Activated naive CD4-positive, alpha-beta T cell treated with anti-CD3 and anti-CD28 coated beads, Interleukin-2, amount 50 U/mL, for 24 hours (primary cell): ENCODE results near the gene DRD3.

Source experiments
- H3K27ac Mint-ChIP-seq: one replicate; pipeline ENCODE4 v1.8.0; 2021; ENCODE audit warnings: mild to moderate bottlenecking, mixed read lengths
- H3K27me3 Mint-ChIP-seq: one replicate; pipeline ENCODE4 v1.8.0; 2021; ENCODE audit warnings: mixed read lengths
- H3K36me3 Mint-ChIP-seq: one replicate; pipeline ENCODE4 v1.8.0; 2021; ENCODE audit warnings: mixed read lengths
- H3K4me1 Mint-ChIP-seq: one replicate; pipeline ENCODE4 v1.8.0; 2021; ENCODE audit warnings: mixed read lengths
- H3K4me3 Mint-ChIP-seq: one replicate; pipeline ENCODE4 v1.8.0; 2021; ENCODE audit warnings: mild to moderate bottlenecking, mixed read lengths
- H3K9me3 Mint-ChIP-seq: one replicate; pipeline ENCODE4 v1.8.0; 2021; ENCODE audit warnings: mixed read lengths

DRD3 gene

GRCh38 chr3:114152519-114153151 is 26.2 kb downstream of the DRD3 start:
- no peak overlapping the region for H3K27ac Mint-ChIP-seq

GRCh38 chr3:114151091-114151490 is 27.8 kb downstream of the DRD3 start:
- no peak overlapping the region for H3K4me3 Mint-ChIP-seq
- no peaks in the 10 kb centered on the region for H3K27me3 Mint-ChIP-seq
- no peaks in the 10 kb centered on the region for H3K4me1 Mint-ChIP-seq
- H3K9me3 Mint-ChIP-seq, result no peaks in the 10 kb centered on the region
- no peaks in the 10 kb centered on the region for H3K36me3 Mint-ChIP-seq
- H3K27ac Mint-ChIP-seq, result no peak overlapping the region

More at GRCh38 chr3:114152519-114153151, 26.2 kb downstream of the DRD3 start:
- no peaks in the 10 kb centered on the region for H3K36me3 Mint-ChIP-seq
- no peaks in the 10 kb centered on the region for H3K27me3 Mint-ChIP-seq
- H3K9me3 Mint-ChIP-seq, result no peaks in the 10 kb centered on the region
- H3K4me1 Mint-ChIP-seq, result no peaks in the 10 kb centered on the region
- peak overlapping the region; percentile 57 for H3K4me3 Mint-ChIP-seq

GRCh38 chr3:114147251-114147650 is 31.6 kb downstream of the DRD3 start:
- Mint-ChIP-seq H3K27ac (no peak overlapping the region), H3K36me3 (no peaks in the 10 kb centered on the region), H3K4me3 (no peak overlapping the region), H3K27me3 (no peaks in the 10 kb centered on the region), H3K4me1 (no peaks in the 10 kb centered on the region), H3K9me3 (no peaks in the 10 kb centered on the region)

- Mint-ChIP-seq H3K27ac (no peak overlapping the region), H3K9me3 (no peaks in the 10 kb centered on the region), H3K4me1 (no peaks in the 10 kb centered on the region)
These were observed 33.8 kb downstream of the DRD3 start for GRCh38 chr3:114144909-114145688.

GRCh38 chr3:114143817-114144216 is 35.0 kb downstream of the DRD3 start:
- Mint-ChIP-seq H3K27ac (no peak overlapping the region), H3K9me3 (no peaks in the 10 kb centered on the region), H3K4me1 (no peaks in the 10 kb centered on the region), H3K27me3 (no peaks in the 10 kb centered on the region), H3K4me3 (no peak overlapping the region), H3K36me3 (no peaks in the 10 kb centered on the region)

More at GRCh38 chr3:114144909-114145688, 33.8 kb downstream of the DRD3 start:
- H3K27me3 Mint-ChIP-seq, result no peaks in the 10 kb centered on the region
- no peaks in the 10 kb centered on the region for H3K36me3 Mint-ChIP-seq
- H3K4me3 Mint-ChIP-seq, result no peak overlapping the region

- no peaks in the 10 kb centered on the region for H3K36me3 Mint-ChIP-seq
- no peak overlapping the region for H3K27ac Mint-ChIP-seq
- no peaks in the 10 kb centered on the region for H3K9me3 Mint-ChIP-seq
- H3K4me1 Mint-ChIP-seq, result no peaks in the 10 kb centered on the region
- no peak overlapping the region for H3K4me3 Mint-ChIP-seq
- no peaks in the 10 kb centered on the region for H3K27me3 Mint-ChIP-seq
These were observed 39.0 kb downstream of the DRD3 start for GRCh38 chr3:114139836-114140235.

GRCh38 chr3:114133947-114134346 is 44.9 kb downstream of the DRD3 start:
- no peak overlapping the region for H3K4me3 Mint-ChIP-seq
- H3K4me1 Mint-ChIP-seq, result no peaks in the 10 kb centered on the region
- no peak overlapping the region for H3K27ac Mint-ChIP-seq
- H3K27me3 Mint-ChIP-seq, result peaks cover 1% of the 10 kb centered on the region
- H3K36me3 Mint-ChIP-seq, result no peaks in the 10 kb centered on the region
- H3K9me3 Mint-ChIP-seq, result no peaks in the 10 kb centered on the region

GRCh38 chr3:114132500-114132899 is 46.4 kb downstream of the DRD3 start:
- no peak overlapping the region for H3K4me3 Mint-ChIP-seq
- H3K27ac Mint-ChIP-seq, result no peak overlapping the region

GRCh38 chr3:114128826-114129225 is 50.0 kb downstream of the DRD3 start:
- H3K9me3 Mint-ChIP-seq, result no peaks in the 10 kb centered on the region
- no peaks in the 10 kb centered on the region for H3K4me1 Mint-ChIP-seq
- no peak overlapping the region for H3K27ac Mint-ChIP-seq
- peaks cover 1% of the 10 kb centered on the region for H3K27me3 Mint-ChIP-seq
- H3K4me3 Mint-ChIP-seq, result no peak overlapping the region
- no peaks in the 10 kb centered on the region for H3K36me3 Mint-ChIP-seq

More at GRCh38 chr3:114132500-114132899, 46.4 kb downstream of the DRD3 start:
- H3K36me3 Mint-ChIP-seq, result no peaks in the 10 kb centered on the region
- no peaks in the 10 kb centered on the region for H3K9me3 Mint-ChIP-seq
- peaks cover 1% of the 10 kb centered on the region for H3K27me3 Mint-ChIP-seq
- H3K4me1 Mint-ChIP-seq, result no peaks in the 10 kb centered on the region

- H3K4me3 Mint-ChIP-seq, result no peak overlapping the region
- no peaks in the 10 kb centered on the region for H3K4me1 Mint-ChIP-seq
- H3K27ac Mint-ChIP-seq, result no peak overlapping the region
- no peaks in the 10 kb centered on the region for H3K36me3 Mint-ChIP-seq
- H3K9me3 Mint-ChIP-seq, result no peaks in the 10 kb centered on the region
- H3K27me3 Mint-ChIP-seq, result no peaks in the 10 kb centered on the region
These were observed 50.6 kb downstream of the DRD3 start for GRCh38 chr3:114128231-114128630.

- H3K4me1 Mint-ChIP-seq, result no peaks in the 10 kb centered on the region
- H3K4me3 Mint-ChIP-seq, result no peak overlapping the region
- no peaks in the 10 kb centered on the region for H3K36me3 Mint-ChIP-seq
- no peaks in the 10 kb centered on the region for H3K27me3 Mint-ChIP-seq
- no peaks in the 10 kb centered on the region for H3K9me3 Mint-ChIP-seq
- no peak overlapping the region for H3K27ac Mint-ChIP-seq
These were observed 51.3 kb downstream of the DRD3 start for GRCh38 chr3:114127517-114127916.

GRCh38 chr3:114126461-114126860 is 52.4 kb downstream of the DRD3 start:
- Mint-ChIP-seq H3K36me3 (no peaks in the 10 kb centered on the region), H3K27me3 (no peaks in the 10 kb centered on the region), H3K4me1 (no peaks in the 10 kb centered on the region), H3K27ac (no peak overlapping the region), H3K9me3 (no peaks in the 10 kb centered on the region), H3K4me3 (no peak overlapping the region)

GRCh38 chr3:114122027-114122709 is 56.7 kb downstream of the DRD3 start:
- H3K4me1 Mint-ChIP-seq, result no peaks in the 10 kb centered on the region
- H3K27ac Mint-ChIP-seq, result no peak overlapping the region
- no peaks in the 10 kb centered on the region for H3K36me3 Mint-ChIP-seq
- no peaks in the 10 kb centered on the region for H3K9me3 Mint-ChIP-seq
- H3K4me3 Mint-ChIP-seq, result no peak overlapping the region
- H3K27me3 Mint-ChIP-seq, result no peaks in the 10 kb centered on the region

GRCh38 chr3:114120211-114120610 is 58.6 kb downstream of the DRD3 start:
- Mint-ChIP-seq H3K9me3 (no peaks in the 10 kb centered on the region), H3K27ac (no peak overlapping the region), H3K4me3 (no peak overlapping the region), H3K36me3 (no peaks in the 10 kb centered on the region), H3K27me3 (no peaks in the 10 kb centered on the region), H3K4me1 (no peaks in the 10 kb centered on the region)

GRCh38 chr3:114119776-114120175 is 59.1 kb downstream of the DRD3 start:
- Mint-ChIP-seq H3K36me3 (no peaks in the 10 kb centered on the region), H3K27me3 (no peaks in the 10 kb centered on the region), H3K9me3 (no peaks in the 10 kb centered on the region), H3K4me1 (no peaks in the 10 kb centered on the region), H3K4me3 (no peak overlapping the region), H3K27ac (no peak overlapping the region)

GRCh38 chr3:114115143-114115542 is 63.7 kb downstream of the DRD3 start:
- Mint-ChIP-seq H3K36me3 (no peaks in the 10 kb centered on the region), H3K4me3 (no peak overlapping the region), H3K4me1 (no peaks in the 10 kb centered on the region), H3K27me3 (peaks cover 5% of the 10 kb centered on the region), H3K27ac (no peak overlapping the region), H3K9me3 (no peaks in the 10 kb centered on the region)
